ENCODE data around the gene GARIN5A. TPM values are rescaled to one million over a fixed set of nuclear protein-coding genes. Genes with fewer than 3 reads are reported as not detected.

Gene GARIN5A
- total and polyA plus RNA-seq, 9 of the 15 experiments (the other 6 are each of a cell fraction or from before 2014, with no cell fraction given), result 0.10 to 0.82 (median 0.23) TPM; not detected in 2

- TF ChIP-seq MGA (IDR thresholded peaks at IDR 0.05) (peak; percentile 62), ZBTB11 (CRISPR knock-in tag; IDR thresholded peaks at IDR 0.05) (no peak), ZFX (CRISPR knock-in tag; IDR thresholded peaks at IDR 0.05) (peak; percentile 97), ZNF583 (CRISPR knock-in tag; IDR thresholded peaks at IDR 0.05) (no peak), PHF8 (IDR thresholded peaks at IDR 0.05; ENCODE audit: borderline replicate concordance, low read length) (peak; percentile 54; the same call in 1 of the 2 replicates), L3MBTL2 (IDR thresholded peaks at IDR 0.05) (peak; percentile 85), SP1 (CRISPR knock-in tag; IDR thresholded peaks at IDR 0.05) (peak; percentile 70), C11orf30 (IDR thresholded peaks at IDR 0.05; ENCODE audit: low read depth) (no peak), CXXC5 (CRISPR knock-in tag; IDR thresholded peaks at IDR 0.05) (peak; percentile 58), CHD2 (IDR thresholded peaks at IDR 0.05; ENCODE audit: low read depth, low read length) (peak; percentile 85)
- TF ChIP-seq, protein P1, sequence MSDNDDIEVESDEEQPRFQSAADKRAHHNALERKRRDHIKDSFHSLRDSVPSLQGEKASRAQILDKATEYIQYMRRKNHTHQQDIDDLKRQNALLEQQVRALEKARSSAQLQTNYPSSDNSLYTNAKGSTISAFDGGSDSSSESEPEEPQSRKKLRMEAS (CRISPR knock-in tag; IDR thresholded peaks at IDR 0.05), result peak; percentile 53; the same call in 1 of the 2 replicates
Observed at GRCh38 chr19:50431343-50432220, 45.1 kb downstream of the GARIN5A start (continued).
